HepG2 (cell line): ENCODE results near the gene ZNF507. TPM values are rescaled to one million over a fixed set of nuclear protein-coding genes. Genes with fewer than 3 reads are reported as not detected.
A peak's percentile ranks its signal among the peaks of the same experiment; 100 is the strongest.

Experiments
- CBFB ChIP-seq: sonication (generic); formaldehyde crosslinking; IDR thresholded peaks from 2 replicates; pipeline ENCODE4 v1.4.0; 2020; ENCODE audit warnings: missing genetic modification reagents
- CBX1 ChIP-seq: IDR thresholded peaks from one replicate; pipeline ENCODE4 v1.6.1; 2016; ENCODE audit warnings: antibody characterized with exemption, low read depth
- EED ChIP-seq: sonication (generic); formaldehyde crosslinking; IDR thresholded peaks from 2 replicates; pipeline ENCODE4 v1.5.0; 2020; ENCODE audit warnings: mild to moderate bottlenecking, missing genetic modification reagents
- FLYWCH1 ChIP-seq: sonication (generic); formaldehyde crosslinking; IDR thresholded peaks from 2 replicates; pipeline ENCODE4 v1.8.1; 2023; ENCODE audit warnings: mild to moderate bottlenecking, missing genetic modification reagents
- GABPB1 ChIP-seq: IDR thresholded peaks from 2 replicates; pipeline ENCODE4 v1.6.1; 2016; ENCODE audit warnings: mild to moderate bottlenecking, missing genetic modification reagents, moderate library complexity, missing compliant biosample characterization
- HDAC6 ChIP-seq: fragments of 200-600 bp; sonication (generic); IDR thresholded peaks from 2 replicates; pipeline ENCODE4 v1.7.0; 2017; ENCODE audit warnings: mild to moderate bottlenecking, antibody characterized with exemption, low read length, low read depth
- IRF9 ChIP-seq: sonication (generic); formaldehyde crosslinking; IDR thresholded peaks from 2 replicates; pipeline ENCODE4 v1.8.0; 2022; ENCODE audit warnings: missing genetic modification reagents, mild to moderate bottlenecking, borderline replicate concordance
- PHB2 ChIP-seq: fragments of 450-650 bp; IDR thresholded peaks from 2 replicates; pipeline ENCODE4 v1.6.1; 2018; ENCODE audit not compliant: partially characterized antibody
- THAP11 ChIP-seq: IDR thresholded peaks from 2 replicates; pipeline ENCODE4 v1.6.1; 2016; ENCODE audit warnings: missing biosample characterization, missing genetic modification reagents
- ZKSCAN8 ChIP-seq: IDR thresholded peaks from 2 replicates; pipeline ENCODE4 v1.6.1; 2016; ENCODE audit warnings: borderline replicate concordance, missing genetic modification reagents, missing compliant biosample characterization
- ZMAT3 ChIP-seq: sonication (generic); formaldehyde crosslinking; conservative IDR thresholded peaks from 2 replicates; pipeline ENCODE4 v1.7.0; 2021; ENCODE audit warnings: missing genetic modification reagents
- ZMYM3 ChIP-seq: sonication (generic); formaldehyde crosslinking; IDR thresholded peaks from 2 replicates; pipeline ENCODE4 v1.5.1; 2020; ENCODE audit warnings: mild to moderate bottlenecking, missing genetic modification reagents
- ZNF138 ChIP-seq: sonication (generic); formaldehyde crosslinking; IDR thresholded peaks from 2 replicates; pipeline ENCODE4 v1.5.0; 2020; ENCODE audit warnings: mild to moderate bottlenecking, low read depth, missing genetic modification reagents
- ZNF251 ChIP-seq: sonication (generic); formaldehyde crosslinking; IDR thresholded peaks from 2 replicates; pipeline ENCODE4 v1.9.0; 2021; ENCODE audit warnings: mild to moderate bottlenecking, missing genetic modification reagents
- ZNF510 ChIP-seq: sonication (generic); formaldehyde crosslinking; IDR thresholded peaks from 2 replicates; pipeline ENCODE4 v1.4.0; 2020; ENCODE audit warnings: low read depth, mild to moderate bottlenecking, missing genetic modification reagents
- ZNF576 ChIP-seq: sonication (generic); formaldehyde crosslinking; IDR thresholded peaks from 2 replicates; pipeline ENCODE4 v1.4.0; 2020; ENCODE audit warnings: mild to moderate bottlenecking, missing genetic modification reagents
- ZXDC ChIP-seq: sonication (generic); formaldehyde crosslinking; IDR thresholded peaks from 2 replicates; pipeline ENCODE4 v1.5.0; 2020; ENCODE audit warnings: mild to moderate bottlenecking, missing genetic modification reagents
- polyA plus RNA-seq, 8 experiments: library from polyadenylated mRNA; depleted of rRNA in 3 of 8; stranded (reverse) in 7 of 8; unstranded in 1 of 8; fragments of >200 nt; fragmentation: Illumina TruSeq in 4 of 8; extraction: Trizol in 4 of 8; gene quantifications; 2 replicates each; pipeline versions ENCODE4 v1.2.1 to v1.2.3, GENCODE V29; 2011 to 2016; ENCODE audit warnings: low read depth in 4 of 8, missing spikeins in 1 of 8, mixed read lengths in 1 of 8; ENCODE audit not compliant: insufficient read depth in 1 of 8
- total RNA-seq, 5 experiments: library from RNA; depleted of rRNA; stranded (reverse); fragments of >200 nt; fragmentation: Illumina TruSeq; extraction: Trizol; gene quantifications; 2 replicates each; pipeline ENCODE4 v1.2.3, GENCODE V29; 2016; ENCODE audit warnings: low read depth in 1 of 5
- TF ChIP-seq, protein P1 (sequence below): sonication (generic); formaldehyde crosslinking; IDR thresholded peaks from 2 replicates; pipeline ENCODE4 v1.4.0; 2020; ENCODE audit warnings: mild to moderate bottlenecking, missing genetic modification reagents
- TF ChIP-seq, protein P2 (sequence below): sonication (generic); formaldehyde crosslinking; IDR thresholded peaks from 2 replicates; pipeline ENCODE4 v1.8.0; 2022; ENCODE audit warnings: missing genetic modification reagents, mild to moderate bottlenecking, moderate library complexity, borderline replicate concordance
- TF ChIP-seq, protein P3 (sequence below): IDR thresholded peaks from 2 replicates; pipeline ENCODE4 v1.6.1; 2016; ENCODE audit warnings: missing genetic modification reagents, missing compliant biosample characterization

ZNF507 gene
- total and polyA plus RNA-seq, 2 of the 13 experiments (the other 11 are each of a cell fraction or from before 2014, with no cell fraction given) = 7.3 to 10.9 TPM

DNA sequence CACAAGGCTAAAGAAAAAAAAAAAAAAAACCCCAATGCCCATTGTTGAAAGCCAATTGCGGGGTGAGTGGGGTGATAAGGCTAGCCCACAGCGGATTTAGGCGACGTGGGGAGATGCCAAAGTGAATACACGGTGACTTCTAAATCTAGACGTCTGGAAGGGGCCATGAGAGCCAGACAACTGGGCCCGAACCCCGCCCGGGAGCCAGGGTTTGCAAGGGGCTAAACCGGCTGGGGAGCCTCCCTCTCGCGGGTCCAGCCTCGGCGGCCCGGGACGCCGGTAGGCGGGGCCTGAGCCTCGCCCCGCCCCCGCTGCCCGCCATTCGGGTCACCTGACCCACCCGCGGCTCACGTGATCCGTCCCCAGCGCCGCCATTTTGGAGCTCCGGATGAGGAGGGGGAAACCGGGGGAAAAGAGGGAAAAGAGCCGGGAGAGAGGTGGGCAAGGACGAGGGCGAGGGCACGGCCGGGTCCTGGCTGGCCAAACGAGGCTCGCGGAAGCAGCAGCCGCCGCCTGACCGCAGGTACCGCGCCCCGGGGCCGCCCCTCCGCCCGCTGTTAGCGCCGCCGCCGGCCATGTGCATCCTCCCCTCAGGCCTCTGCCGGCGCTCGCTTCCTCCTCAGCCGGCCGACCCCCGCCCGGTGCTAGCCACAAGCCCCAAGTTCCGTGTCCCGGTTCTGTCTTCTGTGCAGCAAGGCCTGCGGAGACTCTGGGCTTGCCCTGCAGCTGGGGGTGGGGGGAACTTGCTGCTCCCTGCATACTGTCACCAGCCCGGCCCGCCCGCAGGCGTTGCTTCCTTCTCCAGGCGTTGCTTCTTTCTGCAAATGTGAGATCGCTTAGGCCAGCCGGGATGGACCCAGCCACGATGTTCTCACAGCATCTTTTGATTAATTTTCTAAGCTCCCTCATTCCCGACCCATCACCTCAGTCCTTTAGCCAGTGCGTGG, at the start of gene ZNF507 (continued):
- TF ChIP-seq ZNF576 (CRISPR knock-in tag) (no peak), IRF9 (CRISPR knock-in tag) (peak; percentile 60; the same call in 1 of the 2 replicates), ZXDC (0 out of 2 replicates have a peak, but pooled peaks have one; percentile 49), PHB2 (no peak), ZMAT3 (CRISPR knock-in tag) (no peak), FLYWCH1 (CRISPR knock-in tag) (no peak), ZMYM3 (CRISPR knock-in tag) (no peak), HDAC6 (no peak), GABPB1 (CRISPR knock-in tag) (peak; percentile 80), CBX1 (peak; percentile 67), EED (CRISPR knock-in tag) (no peak), CBFB (no peak), THAP11 (peak; percentile 80), ZNF510 (no peak), ZNF251 (CRISPR knock-in tag) (no peak), ZKSCAN8 (CRISPR knock-in tag) (no peak), ZNF138 (CRISPR knock-in tag) (no peak)
- TF ChIP-seq, protein P1, sequence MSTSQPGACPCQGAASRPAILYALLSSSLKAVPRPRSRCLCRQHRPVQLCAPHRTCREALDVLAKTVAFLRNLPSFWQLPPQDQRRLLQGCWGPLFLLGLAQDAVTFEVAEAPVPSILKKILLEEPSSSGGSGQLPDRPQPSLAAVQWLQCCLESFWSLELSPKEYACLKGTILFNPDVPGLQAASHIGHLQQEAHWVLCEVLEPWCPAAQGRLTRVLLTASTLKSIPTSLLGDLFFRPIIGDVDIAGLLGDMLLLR = peak; percentile 57; the same call in 1 of the 2 replicates
- TF ChIP-seq, protein P2, sequence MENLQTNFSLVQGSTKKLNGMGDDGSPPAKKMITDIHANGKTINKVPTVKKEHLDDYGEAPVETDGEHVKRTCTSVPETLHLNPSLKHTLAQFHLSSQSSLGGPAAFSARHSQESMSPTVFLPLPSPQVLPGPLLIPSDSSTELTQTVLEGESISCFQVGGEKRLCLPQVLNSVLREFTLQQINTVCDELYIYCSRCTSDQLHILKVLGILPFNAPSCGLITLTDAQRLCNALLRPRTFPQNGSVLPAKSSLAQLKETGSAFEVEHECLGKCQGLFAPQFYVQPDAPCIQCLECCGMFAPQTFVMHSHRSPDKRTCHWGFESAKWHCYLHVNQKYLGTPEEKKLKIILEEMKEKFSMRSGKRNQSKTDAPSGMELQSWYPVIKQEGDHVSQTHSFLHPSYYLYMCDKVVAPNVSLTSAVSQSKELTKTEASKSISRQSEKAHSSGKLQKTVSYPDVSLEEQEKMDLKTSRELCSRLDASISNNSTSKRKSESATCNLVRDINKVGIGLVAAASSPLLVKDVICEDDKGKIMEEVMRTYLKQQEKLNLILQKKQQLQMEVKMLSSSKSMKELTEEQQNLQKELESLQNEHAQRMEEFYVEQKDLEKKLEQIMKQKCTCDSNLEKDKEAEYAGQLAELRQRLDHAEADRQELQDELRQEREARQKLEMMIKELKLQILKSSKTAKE = no peak
- TF ChIP-seq, protein P3, sequence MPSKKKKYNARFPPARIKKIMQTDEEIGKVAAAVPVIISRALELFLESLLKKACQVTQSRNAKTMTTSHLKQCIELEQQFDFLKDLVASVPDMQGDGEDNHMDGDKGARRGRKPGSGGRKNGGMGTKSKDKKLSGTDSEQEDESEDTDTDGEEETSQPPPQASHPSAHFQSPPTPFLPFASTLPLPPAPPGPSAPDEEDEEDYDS (CRISPR knock-in tag) = no peak
